Cortex of kidney (tissue), 1 donor: Measurements from ENCODE around the gene RBM42.

Source experiments
- DNase-seq: peaks from one replicate; lab custom pipeline; 2025; lab: John Stamatoyannopoulos, UW

Gene RBM42

GRCh38 chr19:35620001-35620400 is 8.8 kb upstream of the RBM42 start:
- no peak for DNase-seq

- DNase-seq, result no peak
Measured at GRCh38 chr19:35621708-35622107, 7.1 kb upstream of the RBM42 start.

GRCh38 chr19:35622750-35623149 is 6.1 kb upstream of the RBM42 start:
- DNase-seq, result no peak

GRCh38 chr19:35623327-35624010 is 5.4 kb upstream of the RBM42 start:
- no peak for DNase-seq

- no peak for DNase-seq
Measured at GRCh38 chr19:35628264-35628564, 622 bp upstream of the RBM42 start.

- DNase-seq, result no peak
Measured at GRCh38 chr19:35629332-35629633, 447 bp downstream of the RBM42 start.

GRCh38 chr19:35633727-35634440 is 5.0 kb downstream of the RBM42 start:
- DNase-seq, result no peak

GRCh38 chr19:35636651-35637050 is 7.8 kb downstream of the RBM42 start:
- DNase-seq, result no peak

- no peak for DNase-seq
Measured at GRCh38 chr19:35637165-35637564, 8.3 kb downstream of the RBM42 start.

GRCh38 chr19:35639321-35639639 is 10.4 kb downstream of the RBM42 start:
- no peak for DNase-seq

GRCh38 chr19:35639863-35640262 is 11.0 kb downstream of the RBM42 start:
- DNase-seq, result no peak

- DNase-seq, result no peak
Measured at GRCh38 chr19:35641515-35642151, 12.8 kb downstream of the RBM42 start, which contains the start of gene ETV2. Gene ETV2 (plus strand): TSS chr19:35641745. CDS start chr19:35642461, 716 bp downstream.

- no peak for DNase-seq
Measured at GRCh38 chr19:35642312-35642711, 13.5 kb downstream of the RBM42 start.

- no peak for DNase-seq
Measured at GRCh38 chr19:35642798-35643254, 14.0 kb downstream of the RBM42 start.

GRCh38 chr19:35643255-35644205 is 14.7 kb downstream of the RBM42 start:
- no peak for DNase-seq

GRCh38 chr19:35644206-35644986 is 15.6 kb downstream of the RBM42 start:
- DNase-seq, result peak; percentile 44

- DNase-seq, result no peak
Measured at GRCh38 chr19:35644987-35645679, 16.3 kb downstream of the RBM42 start.

- DNase-seq, result no peak
Measured at GRCh38 chr19:35645680-35646511, 17.1 kb downstream of the RBM42 start.

- peak; percentile 52 for DNase-seq
Measured at GRCh38 chr19:35648017-35648961, 19.5 kb downstream of the RBM42 start, which contains the start of gene COX6B1. Gene COX6B1 (plus strand): TSS chr19:35648323. CDS start chr19:35651244, 2,921 bp downstream.
